ES-I3 (cell line): ENCODE data around the gene PCDHA12.
A peak's percentile ranks its signal among the peaks of the same experiment; 100 is the strongest.

ENCODE experiments used
- H3K36me3 ChIP-seq: 2 replicates; pipeline ENCODE4 v1.6.1; 2013; ENCODE audit warnings: mild to moderate bottlenecking, low read length, control low read depth, moderate library complexity; ENCODE audit not compliant: insufficient read depth
- H3K4me1 ChIP-seq: 2 replicates; pipeline ENCODE4 v1.6.1; 2013; ENCODE audit warnings: mild to moderate bottlenecking, control low read depth, low read length; ENCODE audit not compliant: insufficient read depth
- H3K9ac ChIP-seq: 2 replicates; pipeline ENCODE4 v1.6.1; 2013; ENCODE audit warnings: low read depth, mild to moderate bottlenecking, low read length, moderate library complexity
- H3K9me3 ChIP-seq: 2 replicates; pipeline ENCODE4 v1.6.1; 2013; ENCODE audit warnings: mild to moderate bottlenecking, low read length, moderate library complexity; ENCODE audit not compliant: control insufficient read depth, insufficient read depth

PCDHA12 gene

DNA sequence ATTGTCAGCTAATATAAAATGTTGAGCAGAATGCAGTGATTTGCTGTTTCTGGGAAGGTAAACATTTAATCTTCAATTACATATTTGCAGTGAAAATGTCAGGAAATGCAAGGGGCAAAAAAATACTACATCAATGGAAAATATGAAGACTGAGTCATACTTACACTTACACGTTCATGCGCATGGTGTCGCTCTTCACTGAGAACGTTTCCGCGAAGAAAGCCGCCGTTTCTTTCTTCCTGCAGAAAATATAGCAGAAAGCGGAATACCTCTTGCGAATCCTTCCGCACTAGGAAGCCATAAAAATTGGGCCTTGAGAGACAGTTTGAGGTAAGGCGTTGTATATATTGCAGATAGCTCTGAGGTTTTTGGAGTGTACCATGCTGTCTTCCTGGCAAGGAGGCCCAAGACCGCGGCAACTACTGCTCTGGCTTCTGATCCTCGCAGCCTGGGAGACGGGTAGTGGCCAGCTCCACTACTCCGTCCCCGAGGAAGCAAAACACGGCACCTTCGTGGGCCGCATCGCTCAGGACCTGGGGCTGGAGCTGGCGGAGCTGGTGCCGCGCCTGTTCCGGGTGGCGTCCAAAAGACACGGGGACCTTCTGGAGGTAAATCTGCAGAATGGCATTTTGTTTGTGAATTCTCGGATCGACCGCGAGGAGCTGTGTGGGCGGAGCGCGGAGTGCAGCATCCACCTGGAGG, 6.9 kb downstream of the PCDHA12 start, which contains the start of gene PCDHA13:
PCDHA13 (plus strand) TSS at position 236 of the 702 bp plus-strand sequence; CDS start at position 381, 145 bp downstream.
- no peaks in the 10 kb centered on the region for H3K36me3 ChIP-seq
- H3K4me1 ChIP-seq: no peaks in the 10 kb centered on the region
- H3K9me3 ChIP-seq: no peaks in the 10 kb centered on the region
- H3K9ac ChIP-seq: 0 out of 2 replicates have a peak within 1 kb of the TSS, but pooled peaks have one; percentile 22

DNA sequence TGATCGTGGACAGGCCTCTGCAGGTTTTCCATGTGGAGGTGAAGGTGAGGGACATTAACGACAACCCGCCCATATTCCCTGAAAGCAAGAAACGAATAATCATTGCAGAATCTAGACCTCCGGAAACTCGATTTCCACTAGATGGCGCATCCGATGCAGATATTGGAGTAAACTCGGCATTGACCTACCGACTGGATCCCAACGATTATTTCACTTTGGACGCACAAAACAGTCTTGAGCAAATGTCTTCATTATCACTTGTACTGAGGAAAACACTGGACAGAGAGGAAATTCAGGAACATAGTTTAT, 7.4 kb downstream of the PCDHA12 start:
- H3K4me1 ChIP-seq: no peaks in the 10 kb centered on the region
- H3K9me3 ChIP-seq: no peaks in the 10 kb centered on the region
- H3K36me3 ChIP-seq: no peaks in the 10 kb centered on the region
- H3K9ac ChIP-seq: no peak overlapping the region

DNA sequence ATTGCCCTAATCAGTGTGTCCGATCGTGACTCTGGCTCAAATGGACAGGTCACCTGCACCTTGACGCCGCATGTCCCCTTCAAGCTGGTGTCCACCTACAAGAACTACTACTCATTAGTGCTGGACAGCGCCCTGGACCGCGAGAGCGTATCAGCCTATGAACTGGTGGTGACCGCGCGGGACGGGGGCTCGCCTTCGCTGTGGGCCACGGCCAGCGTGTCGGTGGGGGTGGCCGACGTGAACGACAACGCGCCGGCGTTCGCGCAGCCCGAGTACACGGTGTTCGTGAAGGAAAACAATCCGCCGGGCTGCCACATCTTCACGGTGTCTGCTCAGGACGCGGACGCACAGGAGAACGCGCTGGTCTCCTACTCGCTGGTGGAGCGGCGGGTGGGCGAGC, 8.3 kb downstream of the PCDHA12 start:
- H3K36me3 ChIP-seq: no peaks in the 10 kb centered on the region

DNA sequence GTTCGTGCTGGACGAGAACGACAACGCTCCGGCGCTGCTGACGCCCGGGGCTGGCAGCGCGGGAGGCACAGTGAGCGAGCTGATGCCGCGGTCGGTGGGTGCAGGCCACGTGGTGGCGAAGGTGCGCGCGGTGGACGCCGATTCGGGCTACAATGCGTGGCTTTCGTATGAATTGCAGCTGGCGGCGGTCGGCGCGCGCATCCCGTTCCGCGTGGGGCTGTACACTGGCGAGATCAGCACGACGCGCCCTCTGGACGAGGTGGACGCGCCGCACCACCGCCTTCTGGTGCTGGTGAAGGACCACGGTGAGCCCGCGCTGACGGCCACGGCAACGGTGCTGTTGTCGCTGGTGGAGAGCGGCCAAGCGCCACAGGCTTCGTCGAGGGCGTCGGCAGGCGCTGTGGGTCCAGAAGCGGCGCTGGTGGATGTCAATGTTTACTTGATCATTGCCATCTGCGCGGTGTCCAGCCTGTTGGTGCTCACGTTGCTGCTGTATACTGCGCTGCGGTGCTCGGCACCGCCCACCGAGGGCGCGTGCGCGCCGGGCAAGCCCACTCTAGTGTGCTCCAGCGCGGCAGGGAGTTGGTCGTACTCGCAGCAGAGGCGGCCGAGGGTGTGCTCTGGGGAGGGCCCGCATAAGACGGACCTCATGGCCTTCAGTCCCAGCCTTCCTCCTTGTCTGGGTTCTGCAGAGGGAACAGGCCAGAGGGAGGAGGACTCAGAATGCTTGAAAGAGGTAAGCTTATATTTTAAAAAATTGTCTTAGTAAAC, 9.0 kb downstream of the PCDHA12 start:
- H3K36me3 ChIP-seq: no peaks in the 10 kb centered on the region
- H3K4me1 ChIP-seq: no peaks in the 10 kb centered on the region
- no peak overlapping the region for H3K9ac ChIP-seq
- no peaks in the 10 kb centered on the region for H3K9me3 ChIP-seq

More for the DNA sequence above, 8.3 kb downstream of the PCDHA12 start:
- no peaks in the 10 kb centered on the region for H3K4me1 ChIP-seq
- H3K9me3 ChIP-seq: no peaks in the 10 kb centered on the region
- no peak overlapping the region for H3K9ac ChIP-seq

DNA sequence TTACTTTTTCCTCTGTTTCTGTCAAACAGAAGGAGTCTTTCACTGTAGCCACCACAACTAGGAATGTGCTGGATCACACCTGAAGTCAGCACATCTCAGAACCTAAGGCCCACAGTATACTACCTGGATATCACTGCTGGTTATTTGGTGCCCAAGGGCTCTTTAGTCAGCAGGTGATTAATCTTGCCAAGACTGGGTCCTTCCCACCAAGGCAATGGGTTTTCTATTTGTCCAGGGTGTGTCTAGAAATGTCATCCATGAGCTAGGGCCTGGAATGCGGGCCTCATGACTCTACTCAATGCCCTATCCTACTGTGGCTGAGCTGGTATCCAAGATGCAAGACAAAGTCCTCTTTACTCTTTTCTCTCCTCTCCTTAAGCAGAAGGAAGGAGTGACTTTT, 41.2 kb downstream of the PCDHA12 start:
- H3K4me1 ChIP-seq: no peaks in the 10 kb centered on the region
- H3K36me3 ChIP-seq: no peaks in the 10 kb centered on the region
- no peak overlapping the region for H3K9ac ChIP-seq
- no peaks in the 10 kb centered on the region; the same call in 1 of the 2 replicates for H3K9me3 ChIP-seq

DNA sequence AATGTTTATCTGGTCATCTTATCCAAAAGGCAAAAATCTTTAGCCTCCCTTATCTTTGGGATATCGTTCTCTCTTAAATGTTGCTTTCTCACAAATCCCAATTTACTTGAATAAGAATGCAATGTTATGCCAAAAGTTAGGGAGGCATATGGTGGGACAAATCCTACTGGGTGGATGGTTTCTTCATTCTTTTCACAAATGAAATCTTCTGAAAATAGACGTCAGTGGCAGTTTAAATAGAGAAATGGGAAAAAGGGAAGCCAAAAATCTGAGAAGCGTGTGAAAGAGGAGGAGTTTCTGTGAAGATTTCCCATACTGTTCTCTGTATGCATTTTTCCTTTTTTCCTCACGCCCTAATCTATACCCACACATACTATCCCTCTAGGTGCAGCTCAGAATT, 48.5 kb downstream of the PCDHA12 start:
- Histone ChIP-seq H3K36me3 (no peaks in the 10 kb centered on the region), H3K4me1 (no peaks in the 10 kb centered on the region), H3K9me3 (no peaks in the 10 kb centered on the region), H3K9ac (no peak overlapping the region)

DNA sequence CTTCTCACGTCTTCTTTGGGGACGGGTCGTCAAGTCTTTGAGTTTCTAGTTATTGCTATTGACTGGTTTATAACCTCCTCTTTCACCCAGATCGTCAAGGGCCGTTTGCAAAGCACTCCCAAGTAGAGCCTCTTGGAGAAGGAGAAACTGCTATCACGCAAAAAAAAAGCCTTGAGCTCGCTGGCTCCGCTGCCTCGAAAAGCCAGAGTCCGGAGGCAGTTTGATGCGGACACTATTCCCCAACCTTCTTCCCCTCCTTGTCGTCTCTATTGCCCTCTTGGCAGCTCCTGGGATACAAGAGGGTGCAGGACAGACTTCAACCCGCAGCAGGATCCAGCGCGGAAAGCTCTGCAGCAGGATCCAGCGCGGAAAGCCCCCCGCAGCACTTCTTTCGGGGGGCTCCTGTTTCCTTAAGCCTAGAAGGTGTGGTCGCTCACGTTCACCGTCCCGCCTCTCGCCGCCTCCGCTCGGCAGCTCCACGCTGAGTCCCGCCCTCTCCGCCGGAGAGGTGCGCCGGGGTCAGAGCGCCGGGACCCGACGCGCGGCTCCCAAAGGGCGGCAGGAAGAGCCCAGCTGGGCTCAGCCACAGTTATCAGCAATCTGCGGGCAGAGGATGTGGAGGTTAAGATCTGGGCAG, 50.8 kb downstream of the PCDHA12 start, which contains the start of gene PCDHAC1:
PCDHAC1 (plus strand) TSS at position 494 of the 637 bp plus-strand sequence. CDS start 594 bp downstream, outside the sequence.
- Histone ChIP-seq H3K9ac (peak within 1 kb of the TSS; percentile 92), H3K36me3 (no peaks in the 10 kb centered on the region), H3K9me3 (no peaks in the 10 kb centered on the region), H3K4me1 (no peaks in the 10 kb centered on the region)

DNA sequence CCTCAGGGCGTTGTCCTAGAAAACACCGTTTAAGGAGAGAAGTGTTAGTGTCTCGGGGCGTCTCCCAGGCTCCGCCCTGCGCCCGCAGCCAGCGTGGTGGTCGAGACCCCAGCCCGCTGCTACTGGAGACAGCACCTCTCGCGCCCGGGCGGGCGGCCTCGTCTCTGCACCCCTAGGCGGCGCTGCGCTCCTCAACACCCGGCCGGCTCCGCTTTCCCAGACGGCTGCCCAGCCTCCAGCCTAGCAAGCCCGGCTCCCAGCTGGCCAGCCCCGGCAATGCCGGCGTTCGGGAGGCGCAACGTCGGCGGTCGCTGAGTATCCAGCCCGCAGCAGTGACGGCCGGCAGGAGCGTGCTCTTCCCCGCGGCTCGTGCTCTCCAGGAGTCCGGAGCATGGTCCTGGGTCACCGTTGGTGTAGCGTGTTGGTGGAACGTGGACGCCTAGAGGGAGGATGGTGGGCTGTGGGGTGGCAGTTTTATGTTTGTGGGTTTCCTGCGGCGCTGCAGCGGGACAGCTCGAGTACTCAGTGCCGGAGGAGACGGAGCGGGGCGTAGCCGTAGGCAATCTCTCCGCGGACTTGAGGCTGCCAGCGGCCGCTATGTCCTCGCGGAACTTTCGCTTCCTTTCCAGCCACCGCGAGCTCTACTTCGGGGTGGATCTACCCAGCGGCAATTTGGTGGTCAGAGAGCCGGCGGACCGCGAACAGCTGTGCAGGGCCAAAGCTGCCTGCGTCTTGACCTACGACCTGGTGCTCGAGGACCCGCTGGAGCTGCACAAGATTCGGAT, 51.5 kb downstream of the PCDHA12 start:
- Histone ChIP-seq H3K9ac (peak overlapping the region; percentile 92), H3K9me3 (no peaks in the 10 kb centered on the region), H3K4me1 (no peaks in the 10 kb centered on the region), H3K36me3 (no peaks in the 10 kb centered on the region)

DNA sequence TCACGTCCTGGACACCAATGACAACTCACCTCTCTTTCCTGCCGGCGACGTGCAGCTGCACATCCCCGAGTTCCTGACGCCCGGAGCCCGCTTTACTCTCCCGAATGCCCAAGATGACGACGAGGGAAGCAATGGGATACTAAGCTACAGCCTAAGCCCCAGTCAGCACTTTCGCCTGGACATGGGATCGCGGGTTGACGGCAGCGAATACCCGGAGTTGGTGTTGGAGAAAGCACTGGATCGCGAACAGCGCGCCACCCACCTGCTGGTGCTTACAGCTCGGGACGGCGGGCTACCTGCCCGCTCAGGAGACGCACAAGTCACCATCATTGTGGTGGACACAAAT, 52.1 kb downstream of the PCDHA12 start:
- Histone ChIP-seq H3K4me1 (no peaks in the 10 kb centered on the region), H3K9ac (peak overlapping the region; percentile 92), H3K36me3 (no peaks in the 10 kb centered on the region), H3K9me3 (no peaks in the 10 kb centered on the region)
